Loucy (cell line): ENCODE results near the gene CAPNS2.

Source experiments
- H2AFZ ChIP-seq: fragments of 200-600 bp; sonication (generic); 2 replicates; pipeline ENCODE4 v1.6.0; 2016; ENCODE audit warnings: antibody characterized with exemption, mild to moderate bottlenecking, low read length, moderate library complexity
- H3F3A ChIP-seq: fragments of 200-600 bp; 2 replicates; pipeline ENCODE4 v1.6.0; 2016; ENCODE audit warnings: antibody characterized with exemption, low read depth, mild to moderate bottlenecking
- H3K27me3 ChIP-seq: fragments of 200-600 bp; sonication (generic); 2 replicates; pipeline ENCODE4 v1.6.1; 2014; ENCODE audit warnings: low read length, mild to moderate bottlenecking; ENCODE audit not compliant: insufficient read depth, poor library complexity, severe bottlenecking
- H3K36me3 ChIP-seq: fragments of 200-600 bp; sonication (generic); 2 replicates; pipeline ENCODE4 v1.6.1; 2016; ENCODE audit warnings: low read length; ENCODE audit not compliant: insufficient read depth
- H3K4me1 ChIP-seq: fragments of 200-600 bp; sonication (generic); 2 replicates; pipeline ENCODE4 v1.5.1; 2014; ENCODE audit warnings: low read length, mild to moderate bottlenecking; ENCODE audit not compliant: insufficient read depth, poor library complexity, severe bottlenecking
- H3K4me2 ChIP-seq: fragments of 200-600 bp; sonication (generic); 2 replicates; pipeline ENCODE4 v1.6.0; 2014; ENCODE audit warnings: antibody characterized with exemption, low read length, low read depth, mild to moderate bottlenecking; ENCODE audit not compliant: poor library complexity, severe bottlenecking
- H3K4me3 ChIP-seq: fragments of 200-600 bp; sonication (generic); 2 replicates; pipeline ENCODE4 v1.5.1; 2014; ENCODE audit warnings: low read length, mild to moderate bottlenecking, mixed read lengths; ENCODE audit not compliant: poor library complexity, severe bottlenecking
- H3K79me2 ChIP-seq: fragments of 200-600 bp; sonication (generic); 2 replicates; pipeline ENCODE4 v1.6.1; 2014; ENCODE audit warnings: low read length; ENCODE audit not compliant: insufficient read depth
- H3K9ac ChIP-seq: fragments of 200-600 bp; sonication (generic); 2 replicates; pipeline ENCODE4 v1.6.0; 2014; ENCODE audit warnings: mild to moderate bottlenecking, low read depth, low read length, moderate library complexity; ENCODE audit not compliant: poor library complexity, severe bottlenecking
- H3K9me2 ChIP-seq: fragments of 200-600 bp; sonication (generic); replicated peaks from 2 replicates; pipeline ENCODE4 v1.6.1; 2016; ENCODE audit warnings: low read depth, low read length, mixed read lengths
- H3K9me3 ChIP-seq: fragments of 200-600 bp; sonication (generic); 2 replicates; pipeline ENCODE4 v1.6.1; 2014; ENCODE audit warnings: mild to moderate bottlenecking, antibody characterized with exemption, low read length, low read depth; ENCODE audit not compliant: insufficient read depth
- H4K20me1 ChIP-seq: fragments of 200-600 bp; sonication (generic); 2 replicates; pipeline ENCODE4 v1.6.0; 2014; ENCODE audit warnings: antibody characterized with exemption, low read length, mild to moderate bottlenecking; ENCODE audit not compliant: insufficient read depth, poor library complexity, severe bottlenecking
- CTCF ChIP-seq: fragments of 200-600 bp; sonication (generic); conservative IDR thresholded peaks from 2 replicates; pipeline ENCODE4 v1.5.1; 2014; ENCODE audit warnings: mild to moderate bottlenecking, antibody characterized with exemption, low read length
- EZH2phosphoT487 ChIP-seq: fragments of 200-600 bp; IDR thresholded peaks from 2 replicates; pipeline ENCODE4 v1.6.1; 2018; ENCODE audit warnings: antibody characterized with exemption, mild to moderate bottlenecking, moderate library complexity, borderline replicate concordance

The CAPNS2 gene

GRCh38 chr16:55574811-55575210 lies 8.3 kb downstream of the CAPNS2 start:
- H3K9me2 ChIP-seq = no peaks in the 10 kb centered on the region
- H3K36me3 ChIP-seq = no peaks in the 10 kb centered on the region
- H3K4me3 ChIP-seq = no peak overlapping the region
- no peak overlapping the region for H3K4me2 ChIP-seq
- no peaks in the 10 kb centered on the region for H3F3A ChIP-seq
- no peak overlapping the region for H2AFZ ChIP-seq
- no peaks in the 10 kb centered on the region for H3K9me3 ChIP-seq
- H3K4me1 ChIP-seq = no peaks in the 10 kb centered on the region
- H3K79me2 ChIP-seq = no peaks in the 10 kb centered on the region
- H3K27me3 ChIP-seq = no peaks in the 10 kb centered on the region
- no peak overlapping the region for H3K9ac ChIP-seq
- no peak for TF ChIP-seq CTCF
- TF ChIP-seq EZH2phosphoT487 = no peak
- no peaks in the 10 kb centered on the region for H4K20me1 ChIP-seq

GRCh38 chr16:55575496-55575895 lies 9.0 kb downstream of the CAPNS2 start:
- no peaks in the 10 kb centered on the region for H4K20me1 ChIP-seq
- H3K4me2 ChIP-seq = no peak overlapping the region
- no peaks in the 10 kb centered on the region for H3K79me2 ChIP-seq
- H3K36me3 ChIP-seq = no peaks in the 10 kb centered on the region
- no peaks in the 10 kb centered on the region for H3K9me3 ChIP-seq
- H3K9me2 ChIP-seq = no peaks in the 10 kb centered on the region
- no peak overlapping the region for H3K4me3 ChIP-seq
- no peaks in the 10 kb centered on the region for H3K4me1 ChIP-seq
- no peak overlapping the region for H3K9ac ChIP-seq
- no peaks in the 10 kb centered on the region for H3K27me3 ChIP-seq
- H2AFZ ChIP-seq = no peak overlapping the region
- TF ChIP-seq EZH2phosphoT487 = no peak
- TF ChIP-seq CTCF = no peak
- no peaks in the 10 kb centered on the region for H3F3A ChIP-seq

- no peak overlapping the region for H2AFZ ChIP-seq
- H3K9ac ChIP-seq = no peak overlapping the region
- no peaks in the 10 kb centered on the region for H3K4me1 ChIP-seq
- H3K4me2 ChIP-seq = no peak overlapping the region
- H3K79me2 ChIP-seq = no peaks in the 10 kb centered on the region
- no peak for TF ChIP-seq CTCF
- TF ChIP-seq EZH2phosphoT487 = no peak
- H3K9me3 ChIP-seq = no peaks in the 10 kb centered on the region
- H3K9me2 ChIP-seq = no peaks in the 10 kb centered on the region
- no peaks in the 10 kb centered on the region for H3K27me3 ChIP-seq
- no peak overlapping the region for H3K4me3 ChIP-seq
- no peaks in the 10 kb centered on the region for H3K36me3 ChIP-seq
- H3F3A ChIP-seq = no peaks in the 10 kb centered on the region
- H4K20me1 ChIP-seq = no peaks in the 10 kb centered on the region
Measured at GRCh38 chr16:55576384-55576783, 9.9 kb downstream of the CAPNS2 start.
